Gastroesophageal sphincter (tissue), 3 donors: ENCODE results near the gene EXOSC7.

ENCODE experiments used
- CTCF ChIP-seq, 4 experiments: fragments of 200-600 bp in 2 of 4; fragments of 450-650 bp in 2 of 4; sonication (generic) in 1 of 4; IDR thresholded peaks; one replicate each; pipeline ENCODE4 v1.5.1; 2017 to 2019; ENCODE audit warnings: antibody characterized with exemption in 4 of 4, mild to moderate bottlenecking in 2 of 4, moderate library complexity in 2 of 4
- POLR2A ChIP-seq, 2 donors: fragments of 450-650 bp; IDR thresholded peaks; one replicate each; pipeline ENCODE4 v1.6.1; 2017; ENCODE audit warnings: antibody characterized with exemption in 2 of 2, mild to moderate bottlenecking in 2 of 2, moderate library complexity in 1 of 2

- TF ChIP-seq CTCF (IDR thresholded peaks at IDR 0.05) (peak; percentile 86 to 98 (median 94)), POLR2A (IDR thresholded peaks at IDR 0.05) (no peak)
Measured at GRCh38 chr3:45037720-45038455, 61.8 kb downstream of the EXOSC7 start.
